GM18498 (cell line): ENCODE measurements around the gene EVA1C.
"Not testable (repeated sequence)": the region's sequence is repeated elsewhere in the genome, so short reads cannot be mapped to it uniquely, and the experiment has no call there.

Experiments
- ATAC-seq: cut with Tn5 transposase; IDR thresholded peaks from one replicate; pipeline ENCODE4 v1.9.1; 2021; ENCODE audit warnings: mild to moderate bottlenecking, moderate library complexity; ENCODE audit not compliant: unreplicated experiment

Gene EVA1C, protein sequence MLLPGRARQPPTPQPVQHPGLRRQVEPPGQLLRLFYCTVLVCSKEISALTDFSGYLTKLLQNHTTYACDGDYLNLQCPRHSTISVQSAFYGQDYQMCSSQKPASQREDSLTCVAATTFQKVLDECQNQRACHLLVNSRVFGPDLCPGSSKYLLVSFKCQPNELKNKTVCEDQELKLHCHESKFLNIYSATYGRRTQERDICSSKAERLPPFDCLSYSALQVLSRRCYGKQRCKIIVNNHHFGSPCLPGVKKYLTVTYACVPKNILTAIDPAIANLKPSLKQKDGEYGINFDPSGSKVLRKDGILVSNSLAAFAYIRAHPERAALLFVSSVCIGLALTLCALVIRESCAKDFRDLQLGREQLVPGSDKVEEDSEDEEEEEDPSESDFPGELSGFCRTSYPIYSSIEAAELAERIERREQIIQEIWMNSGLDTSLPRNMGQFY

DNA sequence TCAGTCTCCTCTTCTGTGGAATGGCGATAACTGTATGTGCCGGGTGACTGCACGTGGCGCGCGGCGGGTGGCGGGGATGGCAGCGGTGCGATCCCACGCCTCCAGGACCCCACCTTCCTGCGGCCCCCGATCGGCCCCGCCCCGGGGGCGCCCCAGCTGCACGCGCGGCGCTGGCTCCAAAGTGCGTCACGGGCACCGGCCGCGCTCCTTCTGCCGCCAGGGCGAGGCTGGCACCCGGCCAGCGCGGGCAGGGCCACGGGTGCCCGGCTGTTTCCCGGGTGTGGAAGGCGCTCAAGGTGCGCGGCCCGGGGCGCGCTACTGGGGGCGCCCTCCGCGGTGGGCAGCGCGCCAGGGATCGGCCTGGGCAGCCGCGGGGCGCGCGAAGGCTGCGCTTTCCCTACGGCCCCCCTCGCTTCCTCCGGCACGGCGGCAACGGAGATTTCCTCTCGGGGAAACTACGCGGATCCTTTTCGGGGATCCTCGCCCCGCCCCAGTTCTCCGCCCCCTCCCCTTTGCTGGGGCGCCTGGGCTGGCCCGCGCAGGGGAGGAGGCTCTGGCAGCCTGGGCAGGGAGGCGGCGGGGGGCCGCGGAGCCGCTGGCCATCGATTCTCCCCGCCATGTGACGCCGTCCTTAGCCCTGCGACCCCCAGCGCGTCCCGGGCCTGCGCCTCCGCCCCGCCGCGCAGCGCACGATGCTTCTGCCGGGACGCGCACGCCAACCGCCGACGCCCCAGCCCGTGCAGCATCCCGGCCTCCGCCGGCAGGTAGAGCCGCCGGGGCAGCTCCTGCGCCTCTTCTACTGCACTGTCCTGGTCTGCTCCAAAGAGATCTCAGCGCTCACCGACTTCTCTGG, at the start of gene EVA1C:
EVA1C (plus strand) TSS at position 545 of the 853 bp plus-strand sequence; CDS start at position 693, 148 bp downstream.
- ATAC-seq = no peak

DNA sequence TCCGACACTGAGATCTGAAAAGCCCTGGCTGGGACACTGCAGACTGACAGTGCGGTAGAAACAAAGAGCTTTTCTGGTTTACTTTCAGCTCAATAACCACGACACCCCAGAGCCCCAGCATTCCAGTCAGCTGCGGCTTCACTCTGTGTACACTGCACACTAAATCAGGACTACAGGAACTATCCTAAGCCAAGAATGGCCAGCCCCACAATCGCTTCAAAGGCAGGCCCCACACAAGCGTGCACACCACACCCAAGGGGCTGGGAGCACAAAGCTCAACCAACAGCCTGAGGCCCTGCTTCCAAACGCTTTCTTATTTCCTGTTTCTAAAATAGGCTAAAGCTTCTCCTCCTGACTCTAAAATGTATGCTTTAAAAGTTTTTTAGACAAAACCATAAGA, 48.1 kb upstream of the EVA1C start:
- ATAC-seq = no peak

DNA sequence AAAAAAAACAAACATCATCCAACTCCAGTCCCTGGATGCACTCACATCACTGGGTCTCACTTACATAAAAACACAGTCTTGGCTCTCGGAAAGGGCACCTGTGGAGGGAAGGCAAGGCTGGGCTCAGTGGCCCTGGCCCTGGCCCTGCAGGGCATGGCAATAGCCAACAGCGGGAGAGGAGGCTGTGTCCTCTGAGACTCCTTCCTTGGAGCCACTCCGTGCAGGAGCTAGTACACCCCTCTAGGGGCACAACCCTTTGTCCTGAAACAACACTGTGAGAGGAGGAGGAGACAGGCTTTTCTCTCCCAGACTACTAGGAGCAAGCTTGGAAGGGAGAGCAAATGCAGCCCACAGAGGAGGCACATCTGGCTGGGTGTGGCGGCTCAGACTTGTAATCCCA, 47.7 kb upstream of the EVA1C start:
- no peak for ATAC-seq

DNA sequence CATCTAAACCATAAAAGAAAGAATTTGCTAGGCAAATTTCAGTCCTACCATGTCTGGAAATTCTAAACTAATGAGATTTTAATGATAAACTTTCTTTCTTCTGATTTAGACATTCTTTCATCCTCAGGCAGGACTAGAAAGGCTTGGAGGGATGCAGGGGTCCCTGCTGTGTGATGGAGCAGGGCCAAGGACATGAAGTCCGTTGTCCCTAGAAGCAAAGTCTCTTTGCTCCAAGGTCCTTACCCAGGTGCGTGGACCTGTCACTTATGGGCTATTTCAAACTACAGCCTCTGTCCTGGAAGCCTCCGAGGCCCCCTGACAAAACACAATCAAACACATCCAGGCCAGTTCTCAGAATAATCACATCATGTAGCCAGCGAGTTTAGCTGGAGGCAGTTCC, 46.3 kb upstream of the EVA1C start:
- ATAC-seq = no peak

DNA sequence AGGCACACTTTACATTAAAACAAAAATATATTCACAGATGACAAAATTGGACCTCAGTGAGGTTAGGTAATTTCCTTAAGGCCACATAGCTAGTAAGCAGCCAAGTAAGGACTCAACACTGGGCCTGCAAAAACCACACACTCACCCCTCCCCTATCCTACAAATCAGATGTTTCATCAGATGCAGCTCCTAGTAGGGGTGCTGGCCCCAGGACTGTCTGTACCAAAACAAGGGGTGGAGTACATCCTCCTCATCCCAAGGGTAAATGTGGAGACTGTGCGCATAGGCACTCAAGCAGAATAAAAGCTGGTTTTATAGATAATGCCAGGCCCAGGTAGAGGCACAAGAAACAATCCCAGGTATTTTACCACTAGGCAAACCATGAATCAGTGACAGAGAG, 45.3 kb upstream of the EVA1C start:
- ATAC-seq = no peak

DNA sequence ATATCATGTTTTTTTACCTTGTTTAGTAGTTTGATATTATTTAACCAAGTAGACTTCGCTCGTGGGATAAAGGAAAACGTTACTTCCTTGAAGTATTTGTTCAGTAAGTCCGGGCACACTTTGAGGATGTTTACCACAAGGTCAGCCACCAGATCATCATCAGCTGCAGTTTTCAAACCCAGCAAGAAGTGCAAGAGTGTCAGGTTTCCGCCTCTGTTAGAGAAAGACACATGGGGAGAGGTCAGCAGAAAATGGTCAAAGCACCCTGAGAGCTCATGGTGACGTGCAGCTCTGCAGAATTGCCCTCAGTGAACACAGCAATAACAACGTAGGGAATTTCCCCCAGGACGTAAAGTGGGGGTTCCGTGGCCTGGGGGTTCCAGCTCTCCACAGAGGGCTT, 44.1 kb upstream of the EVA1C start:
- no peak for ATAC-seq

DNA sequence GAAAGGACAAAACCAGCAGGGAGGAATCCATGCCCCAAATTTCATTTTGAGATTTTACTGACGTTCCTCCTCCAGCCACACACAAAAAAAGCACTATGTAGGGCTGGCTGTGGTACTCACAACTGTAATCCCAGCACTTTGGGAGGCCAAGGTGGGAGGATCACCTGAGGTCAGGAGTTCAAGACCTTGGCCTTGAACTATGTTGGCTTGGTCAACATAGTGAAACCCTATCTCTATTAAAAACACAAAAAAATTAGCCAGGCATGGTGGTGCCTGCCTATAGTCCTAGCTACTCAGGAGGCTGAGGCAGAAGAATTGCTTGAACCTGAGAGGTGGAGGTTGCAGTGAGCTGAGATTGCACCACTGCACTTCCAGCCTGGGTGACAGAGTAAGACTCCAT, 43.5 kb upstream of the EVA1C start:
- not testable (repeated sequence) for ATAC-seq

DNA sequence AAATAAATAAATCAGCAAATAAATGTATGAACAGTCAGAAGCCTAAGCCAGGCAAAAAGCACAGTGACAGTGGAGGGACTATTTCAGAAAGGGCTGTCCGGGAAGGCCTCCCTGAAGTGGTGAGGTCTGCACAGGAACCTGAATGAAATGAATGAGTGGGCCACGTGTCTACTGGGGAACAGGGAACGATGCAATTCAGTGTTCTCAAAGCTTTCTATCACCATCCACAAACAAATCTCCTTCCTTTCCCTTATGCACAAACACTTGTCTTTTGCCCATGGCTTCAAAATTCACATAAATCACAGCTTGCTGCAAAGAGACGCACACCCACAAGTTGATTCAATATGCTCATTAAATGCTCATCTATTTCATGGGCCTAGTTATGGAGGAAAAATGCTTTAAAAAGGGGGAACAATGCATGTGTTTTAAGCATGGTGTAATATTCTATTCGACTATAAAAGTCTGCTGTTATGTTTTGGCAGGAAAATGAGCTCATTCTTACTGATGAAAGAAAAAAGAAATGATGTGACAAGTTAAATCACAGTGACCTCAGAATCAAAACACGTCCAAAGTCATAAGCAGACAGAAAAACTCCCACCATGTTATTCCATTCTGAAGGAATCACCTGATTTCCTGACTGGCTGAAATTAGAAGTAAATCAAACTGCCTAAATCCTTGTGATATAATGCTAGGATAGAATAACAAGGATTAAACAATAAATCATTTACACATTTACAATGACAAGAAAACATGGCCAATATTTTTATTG, 41.3 kb upstream of the EVA1C start:
- no peak for ATAC-seq

DNA sequence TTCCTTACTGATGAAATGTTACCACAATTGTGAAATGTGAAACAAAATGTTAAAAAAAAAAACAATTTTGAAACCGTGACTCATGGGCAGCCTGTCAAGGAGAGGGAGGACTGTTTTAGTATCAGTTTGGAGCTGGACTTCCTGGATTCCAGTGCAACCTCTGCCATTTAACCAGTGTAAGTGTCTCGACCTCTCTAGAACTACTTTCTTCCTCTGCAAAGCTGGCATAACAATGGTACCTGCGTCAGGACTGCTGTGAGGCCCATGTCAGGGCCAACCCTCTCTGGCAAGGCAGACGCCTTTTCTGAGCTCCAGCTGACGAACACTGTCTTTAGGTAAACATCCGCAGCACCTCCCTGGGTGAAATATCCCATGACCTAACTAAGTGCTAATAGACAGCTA, 40.6 kb upstream of the EVA1C start:
- no peak for ATAC-seq

DNA sequence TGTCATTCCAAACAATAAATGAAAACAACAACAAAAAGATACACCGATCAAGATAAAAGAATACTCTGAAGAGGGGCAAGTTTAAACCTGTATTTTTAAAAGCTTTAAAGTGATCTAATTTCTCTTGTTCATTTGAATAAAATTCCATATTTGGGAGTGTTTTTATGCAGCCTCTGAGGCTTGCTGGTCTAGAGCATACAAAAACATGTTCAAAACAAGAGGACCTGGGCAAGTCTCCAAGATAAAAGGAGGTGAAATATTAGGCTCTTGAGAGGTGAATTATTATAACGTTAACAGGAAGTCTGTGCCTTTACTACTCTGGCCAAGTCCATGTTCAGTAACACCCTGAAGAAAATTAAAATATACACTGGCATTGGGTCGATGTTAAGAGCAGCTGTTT, 39.8 kb upstream of the EVA1C start:
- ATAC-seq = no peak

DNA sequence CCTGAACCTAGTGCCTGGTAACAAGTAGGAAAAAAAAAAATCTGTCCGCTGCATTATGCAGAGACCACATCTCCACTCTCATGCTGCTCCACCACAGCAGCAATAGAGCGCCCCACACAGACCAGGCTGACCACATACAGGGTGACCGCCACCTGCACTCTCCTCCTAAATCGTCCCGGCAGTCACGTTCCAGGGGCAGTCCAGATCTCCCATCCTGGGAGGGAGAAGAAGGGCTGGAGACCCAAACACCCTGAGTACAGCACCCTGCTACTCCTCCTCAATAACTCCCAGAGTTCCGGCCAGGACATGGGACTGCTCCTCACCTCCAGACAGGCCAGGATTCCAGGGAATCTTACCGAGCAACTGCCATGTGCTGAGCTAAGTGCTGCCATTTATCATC, 35.0 kb upstream of the EVA1C start:
- no peak for ATAC-seq

DNA sequence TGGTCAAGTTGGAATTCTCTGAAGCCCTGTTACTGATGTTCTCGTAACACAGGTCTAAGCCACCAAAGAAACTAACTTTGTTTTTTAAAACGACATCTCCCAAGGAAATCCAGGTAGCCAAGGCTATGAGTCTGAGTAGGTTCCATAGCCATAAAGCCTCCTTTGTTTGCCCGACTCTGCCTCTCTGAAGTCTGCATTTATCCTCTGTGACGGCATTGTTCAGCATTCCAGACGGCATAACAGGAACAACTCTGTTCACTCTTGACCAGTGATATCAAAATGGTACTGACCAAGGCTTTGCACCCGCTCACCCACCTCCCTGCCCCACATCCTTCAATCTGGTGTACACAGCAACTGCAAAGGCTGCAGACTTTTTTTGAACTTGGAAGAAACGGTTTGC, 34.5 kb upstream of the EVA1C start:
- ATAC-seq = no peak

DNA sequence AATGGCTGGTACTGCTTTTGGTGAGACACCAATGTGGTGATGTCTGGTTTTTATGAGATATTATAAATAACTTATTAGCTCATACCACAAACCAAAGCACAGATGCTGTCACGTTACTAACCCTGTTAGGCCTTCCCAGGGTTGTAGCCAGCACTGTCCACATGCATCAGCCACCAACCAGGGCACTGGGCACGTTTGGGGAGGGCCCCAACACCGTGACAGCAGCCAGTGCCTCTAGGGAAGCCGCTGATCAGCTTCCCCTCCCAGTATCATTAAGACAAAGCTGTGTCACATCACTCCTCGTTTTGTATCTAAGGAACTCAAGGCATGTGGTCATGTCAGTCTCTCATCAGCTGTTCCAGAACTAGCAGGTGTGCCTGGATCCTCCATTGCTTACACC, 33.5 kb upstream of the EVA1C start:
- no peak for ATAC-seq

DNA sequence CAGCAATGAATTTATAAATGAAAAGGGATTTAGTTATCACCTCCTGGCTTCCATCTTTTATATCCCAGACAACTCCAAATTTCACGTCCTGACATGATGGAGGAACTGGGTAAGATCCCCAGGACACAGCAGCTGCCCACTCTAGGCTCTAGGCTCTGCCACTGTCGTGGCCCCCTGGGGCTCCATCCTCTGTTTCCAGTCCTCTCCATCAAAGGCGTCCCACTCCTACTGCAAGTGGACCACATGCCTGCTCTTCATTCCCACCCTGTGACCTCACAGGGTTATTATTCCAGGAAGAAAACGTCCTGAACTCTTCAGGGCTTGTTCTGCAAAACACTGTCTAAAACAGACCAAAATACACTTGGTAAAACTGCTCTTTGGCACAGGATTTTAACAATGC, 31.6 kb upstream of the EVA1C start:
- no peak for ATAC-seq

DNA sequence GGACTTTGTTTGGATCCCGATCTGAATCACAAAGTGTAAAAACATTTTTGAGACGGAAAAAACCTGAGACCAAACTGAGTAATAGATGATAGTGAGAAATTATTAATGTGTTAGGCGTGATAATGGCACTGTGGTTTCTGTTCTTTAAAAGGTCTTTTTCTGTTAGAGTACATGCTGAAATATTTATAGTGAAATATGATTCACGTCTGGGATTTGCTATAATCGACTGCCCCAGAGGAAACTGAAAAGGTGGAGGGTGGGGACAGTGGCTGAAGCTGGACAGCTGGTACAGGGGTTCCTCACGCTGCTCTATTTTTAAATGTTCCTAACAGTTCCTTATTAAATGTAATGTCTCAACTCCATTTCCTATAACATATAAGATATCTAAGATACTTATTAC, 30.9 kb upstream of the EVA1C start:
- no peak for ATAC-seq

DNA sequence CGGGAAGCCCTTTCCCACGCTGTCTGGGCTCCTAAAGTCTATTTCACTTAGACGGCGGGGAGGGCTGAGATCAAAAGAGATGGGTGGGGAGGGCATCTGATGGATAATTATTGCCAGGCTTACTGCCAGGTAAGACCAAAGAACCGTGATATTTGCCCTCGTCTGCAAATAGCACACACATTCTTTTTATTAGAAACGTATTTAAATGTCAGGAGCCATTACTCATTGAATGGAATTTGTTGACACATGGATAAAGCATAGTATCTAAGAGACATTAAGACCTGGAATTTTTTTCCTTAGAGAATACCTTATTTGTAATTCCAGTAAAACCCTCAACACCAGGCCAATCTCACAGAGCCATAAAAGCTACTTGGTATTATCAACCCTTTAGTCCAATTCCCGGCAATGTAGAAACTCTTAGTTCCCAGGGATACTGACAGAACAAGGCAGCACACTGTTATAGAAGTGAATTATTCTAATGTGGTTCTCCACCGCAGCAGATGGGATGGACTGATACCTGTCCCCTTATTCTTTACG, 30.3 kb upstream of the EVA1C start:
- no peak for ATAC-seq

DNA sequence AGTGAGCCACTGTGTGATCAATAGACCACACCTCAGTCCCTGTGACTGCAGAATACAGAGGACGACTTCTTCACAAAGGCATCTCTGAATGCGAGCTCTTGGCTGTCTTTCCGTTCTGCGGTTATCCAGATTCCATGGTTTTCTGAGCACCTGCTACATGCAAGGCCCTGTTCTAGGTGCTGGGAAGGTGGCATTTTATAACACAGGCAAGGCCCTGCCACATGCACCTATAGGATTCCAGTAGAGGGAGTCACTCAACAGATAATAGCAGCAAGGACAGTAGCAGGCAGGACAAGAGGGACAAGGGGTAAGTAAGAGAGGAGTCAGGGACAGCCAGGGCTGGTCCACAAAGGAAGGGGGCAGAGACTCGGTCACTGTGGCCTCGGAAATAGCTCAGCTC, 28.7 kb upstream of the EVA1C start:
- ATAC-seq = no peak

DNA sequence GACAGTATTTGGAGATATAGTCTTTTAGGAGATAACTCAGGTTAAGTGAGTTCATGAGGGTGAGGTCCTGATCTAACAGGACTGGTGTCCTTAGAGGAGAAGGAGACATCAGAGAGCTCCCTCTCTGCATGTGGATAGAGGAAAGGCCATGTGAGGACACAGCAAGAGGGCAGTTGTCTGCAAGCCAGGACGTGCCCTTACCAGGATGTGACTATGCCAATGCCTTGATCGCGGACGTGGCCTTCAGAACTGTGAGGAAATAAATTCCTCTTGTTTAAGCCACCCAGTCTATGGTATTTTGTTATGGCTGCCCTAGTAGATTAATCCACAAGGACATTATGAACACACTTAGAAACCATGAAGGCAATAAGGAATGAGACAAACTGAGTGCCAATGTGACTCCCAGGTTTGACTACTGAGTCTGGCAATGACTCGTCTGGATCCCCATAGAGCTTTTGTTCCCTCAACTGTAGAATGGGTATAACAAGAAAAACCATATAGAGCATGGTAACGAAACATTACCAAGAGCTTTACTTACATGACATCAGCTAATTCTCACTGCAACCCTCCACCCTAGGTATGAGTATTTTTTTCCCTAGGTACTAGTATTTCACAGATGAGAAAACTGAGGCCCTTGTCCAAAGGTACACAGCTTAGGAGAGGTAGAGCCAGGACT, 26.2 kb upstream of the EVA1C start:
- ATAC-seq = no peak

DNA sequence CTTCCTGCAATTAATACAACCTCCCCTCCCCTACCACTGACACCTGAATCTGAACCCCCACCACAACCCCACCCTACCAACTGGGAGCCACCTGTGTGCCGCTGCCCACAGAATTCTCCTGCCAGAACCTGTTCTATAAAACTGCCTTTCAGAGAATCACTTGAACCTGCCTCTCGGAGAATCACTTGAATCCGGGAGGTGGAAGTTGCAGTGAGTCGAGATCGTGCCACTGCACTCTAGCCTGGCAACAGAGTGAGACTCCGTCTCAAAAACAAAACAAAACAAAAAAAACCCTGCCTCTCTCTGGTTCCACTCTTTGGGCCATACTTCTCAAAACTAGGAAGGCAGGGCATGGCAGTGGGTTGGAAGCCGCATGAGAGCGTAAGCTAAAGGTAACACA, 25.4 kb upstream of the EVA1C start:
- no peak for ATAC-seq

DNA sequence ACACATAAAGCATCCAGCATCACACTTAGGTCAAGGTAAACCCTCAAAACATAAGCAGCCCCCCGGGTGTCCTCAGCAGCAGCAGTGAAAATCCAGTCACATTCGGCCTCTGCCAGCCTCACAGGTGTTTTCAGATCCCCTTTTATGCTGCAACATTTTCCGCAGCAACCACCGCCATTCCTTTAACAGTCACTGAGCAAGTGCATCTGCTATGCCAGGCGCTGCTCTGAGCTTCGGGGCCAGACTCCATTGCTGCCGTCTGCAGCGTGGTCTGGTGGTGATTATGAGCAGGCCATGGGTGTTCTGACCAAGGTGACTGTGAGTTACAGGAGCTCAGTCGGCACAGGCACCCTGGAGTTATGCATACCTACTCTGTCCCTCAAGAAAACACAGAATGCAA, 24.2 kb upstream of the EVA1C start:
- ATAC-seq = no peak
